SK-N-MC (cell line): ENCODE results near the gene GOLGA2.

Experiments
- EZH2 ChIP-seq: fragments of 200-600 bp; sonication (generic); IDR thresholded peaks from one replicate; pipeline ENCODE4 v1.6.1; 2017; ENCODE audit warnings: antibody characterized with exemption
- FOXP2 ChIP-seq: optimal IDR thresholded peaks from 2 replicates; pipeline ENCODE3; 2011; ENCODE audit warnings: mild to moderate bottlenecking, moderate library complexity; ENCODE audit not compliant: insufficient read depth; ENCODE audit errors: extremely low read length, control extremely low read depth

- TF ChIP-seq EZH2 (no peak), FOXP2 (no peak)
Measured at GRCh38 chr9:128280084-128280622, 4.3 kb upstream of the GOLGA2 start.
